SU-DHL-6 (cell line): Measurements from ENCODE around the gene TMEM176B.

Source experiments
- H2AFZ ChIP-seq: fragments of 200-600 bp; sonication (generic); 2 replicates; pipeline ENCODE4 v1.6.1; 2014; ENCODE audit warnings: low read depth, mild to moderate bottlenecking, moderate library complexity, mixed read lengths, antibody characterized with exemption, low read length; ENCODE audit not compliant: severe bottlenecking
- H3F3A ChIP-seq: fragments of 200-600 bp; shearing (Covaris generic); 2 replicates; pipeline ENCODE4 v1.6.0; 2016; ENCODE audit warnings: antibody characterized with exemption, mild to moderate bottlenecking; ENCODE audit not compliant: insufficient read depth
- H3K27ac ChIP-seq: fragments of 200-600 bp; sonication (generic); 2 replicates; pipeline ENCODE4 v1.5.1; 2016; ENCODE audit warnings: low read depth, mild to moderate bottlenecking, low read length, moderate library complexity, mixed read lengths
- H3K27me3 ChIP-seq: fragments of 200-600 bp; sonication (generic), shearing (Covaris generic); 2 replicates; pipeline ENCODE4 v1.6.0; 2014; ENCODE audit warnings: mild to moderate bottlenecking, low read length
- H3K36me3 ChIP-seq: fragments of 200-600 bp; sonication (generic); 2 replicates; pipeline ENCODE4 v1.6.1; 2014; ENCODE audit warnings: mild to moderate bottlenecking, low read length, mixed read lengths
- H3K4me2 ChIP-seq: fragments of 300-600, 200-600 bp; shearing (Covaris generic), sonication (generic); 2 replicates; pipeline ENCODE4 v1.6.0; 2014; ENCODE audit warnings: low read length, low read depth, mild to moderate bottlenecking; ENCODE audit not compliant: poor library complexity, severe bottlenecking
- H3K4me3 ChIP-seq: fragments of 200-600 bp; sonication (generic); 2 replicates; pipeline ENCODE4 v1.5.1; 2014; ENCODE audit warnings: antibody characterized with exemption, low read length, mild to moderate bottlenecking, mixed read lengths; ENCODE audit not compliant: insufficient read depth, poor library complexity, severe bottlenecking
- H3K79me2 ChIP-seq: fragments of 200-600 bp; sonication (generic); 2 replicates; pipeline ENCODE4 v1.6.1; 2014; ENCODE audit warnings: mild to moderate bottlenecking, low read length, moderate library complexity; ENCODE audit not compliant: insufficient read depth
- H3K9ac ChIP-seq: fragments of 200-600 bp; sonication (generic); 2 replicates; pipeline ENCODE4 v1.7.0; 2014; ENCODE audit warnings: mild to moderate bottlenecking, low read length
- H3K9me2 ChIP-seq: fragments of 200-600 bp; sonication (generic); replicated peaks from 2 replicates; pipeline ENCODE4 v1.6.1; 2014; ENCODE audit warnings: low read length; ENCODE audit not compliant: insufficient read depth
- H3K9me3 ChIP-seq: fragments of 200-600 bp; sonication (generic); 2 replicates; pipeline ENCODE4 v1.6.1; 2014; ENCODE audit warnings: low read length, mixed read lengths; ENCODE audit not compliant: insufficient read depth
- H4K20me1 ChIP-seq: fragments of 200-600 bp; sonication (generic); 2 replicates; pipeline ENCODE4 v1.6.1; 2014; ENCODE audit warnings: low read depth, mild to moderate bottlenecking, antibody characterized with exemption, low read length, moderate library complexity, mixed read lengths
- EZH2phosphoT487 ChIP-seq: fragments of 200-600 bp; sonication (generic), shearing (Covaris generic); conservative IDR thresholded peaks from 2 replicates; pipeline ENCODE4 v1.6.1; 2018; ENCODE audit warnings: mild to moderate bottlenecking, antibody characterized with exemption, low read length, moderate library complexity, mixed read lengths
- TF ChIP-seq, protein P1 (sequence below): fragments of 200-600 bp; sonication (generic); IDR thresholded peaks from one replicate; pipeline ENCODE4 v1.5.1; 2017; ENCODE audit warnings: antibody characterized with exemption, mild to moderate bottlenecking, low read length, moderate library complexity; ENCODE audit not compliant: insufficient read depth, poor library complexity, severe bottlenecking

Gene TMEM176B

DNA sequence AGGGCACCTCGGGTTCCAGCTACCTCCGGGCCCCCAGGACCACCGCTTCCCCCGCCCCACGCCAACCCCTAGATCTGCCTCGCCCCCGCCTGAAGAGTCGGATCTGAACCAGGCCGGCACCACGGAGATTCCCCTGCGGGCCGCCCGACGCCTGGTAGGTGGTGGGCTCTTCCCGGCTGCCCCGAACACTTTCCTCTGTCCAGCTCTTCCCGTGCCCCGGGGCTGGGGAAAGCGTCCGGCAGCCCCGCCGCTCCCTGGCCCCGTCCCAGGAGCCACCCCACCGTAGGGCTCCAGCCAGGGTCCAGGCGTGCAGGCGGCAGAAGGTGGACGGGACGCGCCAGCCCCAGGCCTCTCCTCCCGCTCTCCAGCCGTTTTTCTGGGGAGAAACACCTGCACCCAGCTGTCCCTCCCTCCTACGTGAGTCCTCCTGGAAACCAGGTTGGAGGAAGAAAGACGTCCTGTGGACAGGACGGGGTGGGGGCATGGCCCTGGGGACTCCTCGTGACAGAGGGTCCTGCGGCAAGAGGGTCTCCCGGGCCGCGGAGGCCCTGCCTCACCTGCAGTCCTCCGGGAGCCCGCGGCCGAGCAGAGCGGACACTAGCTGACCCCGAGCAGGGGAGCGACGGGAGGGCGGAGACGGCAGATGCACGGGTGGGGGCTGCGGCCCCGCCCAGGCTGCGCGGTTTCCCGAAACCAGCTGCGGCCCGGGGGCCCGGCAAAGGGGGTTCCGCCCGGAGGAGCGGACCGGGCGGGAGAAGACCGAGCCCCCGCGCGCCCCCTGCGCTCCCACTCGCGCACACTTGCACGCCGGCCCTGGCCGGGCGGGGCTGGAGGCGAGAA, at the start of gene TMEM176B:
TSS of gene TMEM176B (minus strand) at position 624 of the 840 bp plus-strand sequence. CDS start 3,795 bp downstream, outside the sequence.
- H3K27ac ChIP-seq: no peak within 1 kb of the TSS
- H3K9me3 ChIP-seq: no peaks in the 10 kb centered on the region
- H3K9me2 ChIP-seq: no peaks in the 10 kb centered on the region
- H2AFZ ChIP-seq: no peak within 1 kb of the TSS
- H3K36me3 ChIP-seq: no peaks in the 10 kb centered on the region
- H3F3A ChIP-seq: no peaks in the 10 kb centered on the region
- no peak within 1 kb of the TSS for H3K4me2 ChIP-seq
- no peak within 1 kb of the TSS for H3K9ac ChIP-seq
- no peak for TF ChIP-seq EZH2phosphoT487
- TF ChIP-seq, protein P1, sequence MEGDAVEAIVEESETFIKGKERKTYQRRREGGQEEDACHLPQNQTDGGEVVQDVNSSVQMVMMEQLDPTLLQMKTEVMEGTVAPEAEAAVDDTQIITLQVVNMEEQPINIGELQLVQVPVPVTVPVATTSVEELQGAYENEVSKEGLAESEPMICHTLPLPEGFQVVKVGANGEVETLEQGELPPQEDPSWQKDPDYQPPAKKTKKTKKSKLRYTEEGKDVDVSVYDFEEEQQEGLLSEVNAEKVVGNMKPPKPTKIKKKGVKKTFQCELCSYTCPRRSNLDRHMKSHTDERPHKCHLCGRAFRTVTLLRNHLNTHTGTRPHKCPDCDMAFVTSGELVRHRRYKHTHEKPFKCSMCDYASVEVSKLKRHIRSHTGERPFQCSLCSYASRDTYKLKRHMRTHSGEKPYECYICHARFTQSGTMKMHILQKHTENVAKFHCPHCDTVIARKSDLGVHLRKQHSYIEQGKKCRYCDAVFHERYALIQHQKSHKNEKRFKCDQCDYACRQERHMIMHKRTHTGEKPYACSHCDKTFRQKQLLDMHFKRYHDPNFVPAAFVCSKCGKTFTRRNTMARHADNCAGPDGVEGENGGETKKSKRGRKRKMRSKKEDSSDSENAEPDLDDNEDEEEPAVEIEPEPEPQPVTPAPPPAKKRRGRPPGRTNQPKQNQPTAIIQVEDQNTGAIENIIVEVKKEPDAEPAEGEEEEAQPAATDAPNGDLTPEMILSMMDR: no peak
- H3K4me3 ChIP-seq: no peak within 1 kb of the TSS
- H4K20me1 ChIP-seq: no peaks in the 10 kb centered on the region
- no peaks in the 10 kb centered on the region for H3K27me3 ChIP-seq
- H3K79me2 ChIP-seq: no peaks in the 10 kb centered on the region

DNA sequence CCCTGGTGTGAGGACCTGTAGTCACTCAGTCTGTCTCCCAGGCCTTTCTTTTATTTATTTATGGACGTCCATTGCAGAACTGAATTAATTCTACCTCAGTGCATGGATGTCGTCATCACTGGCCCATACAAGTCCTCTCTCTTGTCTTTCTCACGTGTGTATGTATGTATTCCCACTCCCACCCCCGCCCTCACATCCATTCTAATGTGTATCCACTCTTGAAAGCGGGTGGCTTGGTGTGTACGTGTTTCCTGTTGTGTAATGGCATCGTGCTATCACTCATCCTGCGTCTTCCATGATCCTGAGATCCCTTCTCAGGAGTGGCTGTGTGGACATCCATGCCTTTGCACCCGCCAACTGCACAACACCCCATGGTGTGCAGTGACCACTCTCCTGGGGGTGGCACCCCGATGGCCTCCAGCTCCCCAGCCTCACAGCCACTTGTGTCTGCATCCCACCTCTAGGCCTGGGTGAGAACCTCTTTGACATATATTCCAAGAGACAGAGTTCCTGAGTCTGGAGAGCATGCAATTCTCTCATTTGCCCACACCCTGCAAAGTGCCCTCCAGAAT, 49.1 kb upstream of the TMEM176B start:
- Histone ChIP-seq H3K79me2 (no peaks in the 10 kb centered on the region), H3K4me2 (no peak overlapping the region), H3K27ac (no peak overlapping the region), H3K9me3 (no peaks in the 10 kb centered on the region), H3K36me3 (no peaks in the 10 kb centered on the region), H3K4me3 (no peak overlapping the region), H3F3A (no peaks in the 10 kb centered on the region), H4K20me1 (no peaks in the 10 kb centered on the region), H3K9ac (no peak overlapping the region), H2AFZ (no peak overlapping the region), H3K9me2 (no peaks in the 10 kb centered on the region), H3K27me3 (no peaks in the 10 kb centered on the region)
- TF ChIP-seq, protein P1: no peak
- no peak for TF ChIP-seq EZH2phosphoT487

DNA sequence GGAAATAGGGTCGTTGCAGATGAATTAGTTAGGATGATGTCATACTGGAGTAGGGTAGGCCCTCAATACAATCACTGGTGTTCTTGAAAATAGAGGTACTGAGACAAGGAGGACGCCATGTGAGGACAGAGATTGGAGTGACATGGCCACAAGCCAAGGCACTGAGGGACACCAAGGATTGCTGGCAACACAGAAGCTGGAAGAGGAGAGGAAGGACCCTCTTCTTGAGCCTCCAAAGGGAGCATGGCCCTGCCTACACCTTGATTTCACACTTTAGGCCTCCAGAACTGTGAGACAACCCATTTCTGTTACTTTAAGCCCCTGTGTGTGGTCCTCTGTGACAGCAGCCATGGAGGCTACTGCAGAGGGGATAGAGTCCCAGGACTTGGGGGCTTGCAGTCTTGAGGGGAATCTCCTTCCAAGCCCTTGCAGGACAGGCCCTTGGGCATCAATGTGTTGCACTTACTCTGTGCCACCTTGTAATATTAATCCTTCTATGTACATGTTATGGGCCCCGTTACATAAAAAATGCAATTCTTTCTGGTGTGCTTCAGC, 48.5 kb upstream of the TMEM176B start:
- Histone ChIP-seq H3K27ac (no peak overlapping the region), H4K20me1 (no peaks in the 10 kb centered on the region), H3K9ac (no peak overlapping the region), H3F3A (no peaks in the 10 kb centered on the region), H3K4me2 (no peak overlapping the region), H3K36me3 (no peaks in the 10 kb centered on the region), H3K79me2 (no peaks in the 10 kb centered on the region), H2AFZ (no peak overlapping the region), H3K4me3 (no peak overlapping the region), H3K9me3 (no peaks in the 10 kb centered on the region), H3K9me2 (no peaks in the 10 kb centered on the region), H3K27me3 (no peaks in the 10 kb centered on the region)
- TF ChIP-seq, protein P1: no peak
- no peak for TF ChIP-seq EZH2phosphoT487
